OCI-LY7 (cell line): Measurements from ENCODE around the gene SMURF1. TPM values are rescaled to one million over a fixed set of nuclear protein-coding genes. Genes with fewer than 3 reads are reported as not detected.

Experiments
- BruUV-seq: library from RNA; stranded (reverse); fragments of 400-500 nt; replicated peaks from 2 replicates; lab custom pipeline; 2021; lab: Mats Ljungman, UMichigan
- CTCF ChIA-PET: fragments of 300-600 bp; sonication (Branson Sonifier 250); formaldehyde crosslinking; loops from one replicate; lab custom pipeline; 2022; ENCODE audit warnings: antibody characterized with exemption; ENCODE audit not compliant: unreplicated experiment; lab: Charles Lee
- POLR2A ChIA-PET: fragments of 300-600 bp; sonication (Branson Sonifier 250); formaldehyde crosslinking; loops from one replicate; lab custom pipeline; 2022; ENCODE audit warnings: antibody characterized with exemption; lab: Charles Lee
- DNase-seq: peaks from one replicate; pipeline ENCODE4 v3.0.0-alpha.2; 2015; ENCODE audit warnings: low spot score
- H2AFZ ChIP-seq: fragments of 200-600 bp; sonication (generic), shearing (Covaris generic); 2 replicates; pipeline ENCODE4 v1.6.1; 2014; ENCODE audit warnings: mild to moderate bottlenecking, antibody characterized with exemption, low read length, moderate library complexity
- H3K27ac ChIP-seq: fragments of 200-600 bp; sonication (generic); 2 replicates; pipeline ENCODE4 v1.5.1; 2014; ENCODE audit warnings: mixed run types, low read depth, mild to moderate bottlenecking, moderate library complexity, low read length, inconsistent platforms; ENCODE audit not compliant: poor library complexity, severe bottlenecking
- H3K36me3 ChIP-seq: fragments of 200-600 bp; sonication (generic); 2 replicates; pipeline ENCODE4 v1.6.1; 2014; ENCODE audit warnings: mild to moderate bottlenecking, antibody characterized with exemption, low read length, moderate library complexity, mixed read lengths; ENCODE audit not compliant: insufficient read depth
- H3K4me1 ChIP-seq: fragments of 200-600 bp; sonication (generic); 2 replicates; pipeline ENCODE4 v1.5.1; 2014; ENCODE audit warnings: mild to moderate bottlenecking, low read length; ENCODE audit not compliant: insufficient read depth, poor library complexity, severe bottlenecking
- H3K4me2 ChIP-seq: fragments of 200-600 bp; sonication (generic); 2 replicates; pipeline ENCODE4 v1.6.1; 2014; ENCODE audit warnings: mild to moderate bottlenecking, low read length
- H3K4me3 ChIP-seq: fragments of 200-600 bp; sonication (generic); 2 replicates; pipeline ENCODE4 v1.5.1; 2014; ENCODE audit warnings: mild to moderate bottlenecking, low read depth, low read length; ENCODE audit not compliant: poor library complexity, severe bottlenecking
- H3K79me2 ChIP-seq: fragments of 200-600 bp; sonication (generic); 2 replicates; pipeline ENCODE4 v1.6.1; 2016; ENCODE audit warnings: low read depth, mild to moderate bottlenecking, low read length, moderate library complexity, mixed read lengths; ENCODE audit not compliant: insufficient read depth
- H3K9me2 ChIP-seq: fragments of 200-600 bp; sonication (generic); 2 replicates; pipeline ENCODE4 v1.6.1; 2016; ENCODE audit warnings: mild to moderate bottlenecking, low read length, mixed read lengths; ENCODE audit not compliant: insufficient read depth
- H3K9me3 ChIP-seq: fragments of 200-600 bp; sonication (generic); 2 replicates; pipeline ENCODE4 v1.6.1; 2014; ENCODE audit warnings: mild to moderate bottlenecking, mixed run types, low read length, mixed read lengths
- H4K20me1 ChIP-seq: fragments of 200-600 bp; sonication (generic); 2 replicates; pipeline ENCODE4 v1.6.1; 2014; ENCODE audit warnings: mild to moderate bottlenecking, antibody characterized with exemption, low read length, moderate library complexity, mixed read lengths; ENCODE audit not compliant: insufficient read depth
- CTCF ChIP-seq: fragments of 200-600 bp; sonication (generic); conservative IDR thresholded peaks from 2 replicates; pipeline ENCODE4 v1.5.1; 2014; ENCODE audit warnings: mild to moderate bottlenecking, antibody characterized with exemption, low read length, moderate library complexity, mixed read lengths
- EZH2phosphoT487 ChIP-seq: fragments of 200-600 bp; sonication (generic); IDR thresholded peaks from 2 replicates; pipeline ENCODE4 v1.6.1; 2018; ENCODE audit warnings: low read depth, borderline replicate concordance, mild to moderate bottlenecking, mixed run types, antibody characterized with exemption, low read length, moderate library complexity, mixed read lengths
- intact Hi-C: fragments of 100-400 bp; cut with micrococcal nuclease; formaldehyde crosslinking; loops from one replicate; pipeline ENCODE4 v1.10.0; 2022; ENCODE audit not compliant: unreplicated experiment
- total RNA-seq, 2 experiments: library from RNA; depleted of rRNA in 1 of 2; stranded (reverse); fragments of >200 nt in 1 of 2; shearing (Covaris generic) in 1 of 2; gene quantifications; 2 replicates each; pipeline ENCODE4 v1.2.3, GENCODE V29; 2014 to 2022

Gene SMURF1
- total RNA-seq, 2 experiments from 2014 or later: 11.5 to 17.8 TPM

- Histone ChIP-seq H2AFZ (no peak overlapping the region), H3K9me2 (no peaks in the 10 kb centered on the region), H3K9me3 (no peaks in the 10 kb centered on the region), H3K4me3 (no peak overlapping the region), H3K27ac (no peak overlapping the region), H3K36me3 (peaks cover 94% of the 10 kb centered on the region), H3K4me1 (peaks cover 12% of the 10 kb centered on the region), H4K20me1 (no peaks in the 10 kb centered on the region), H3K79me2 (no peaks in the 10 kb centered on the region), H3K4me2 (no peak overlapping the region)
- ChIA-PET POLR2A (interaction anchor here (0.6 kb wide), 1 partner anchor 774 kb away, joined by 4 read pairs; no protein-coding TSS in a partner anchor), CTCF (no interaction called here)
- no peak for DNase-seq
- no TSS peak for BruUV-seq
- intact Hi-C loops: no loop called here
- TF ChIP-seq EZH2phosphoT487: no peak
Observed at GRCh38 chr7:99039384-99039891, 104.5 kb downstream of the SMURF1 start.

- Histone ChIP-seq H3K9me2 (no peaks in the 10 kb centered on the region), H3K79me2 (no peaks in the 10 kb centered on the region), H3K9me3 (no peaks in the 10 kb centered on the region), H3K27ac (no peak overlapping the region), H3K4me2 (no peak overlapping the region), H3K36me3 (peaks cover 94% of the 10 kb centered on the region), H3K4me3 (no peak overlapping the region), H4K20me1 (no peaks in the 10 kb centered on the region), H2AFZ (no peak overlapping the region), H3K4me1 (peaks cover 12% of the 10 kb centered on the region)
- ChIA-PET CTCF (no interaction called here), POLR2A (interaction anchor here (0.6 kb wide), 1 partner anchor 773 kb away, joined by 4 read pairs; no protein-coding TSS in a partner anchor)
- no TSS peak for BruUV-seq
- TF ChIP-seq CTCF: no peak
- no peak for TF ChIP-seq EZH2phosphoT487
- intact Hi-C loops: no loop called here
- no peak for DNase-seq
Observed at GRCh38 chr7:99038086-99038855, 105.6 kb downstream of the SMURF1 start.

GRCh38 chr7:99037327-99037940 lies 106.5 kb downstream of the SMURF1 start:
- no peak for DNase-seq
- H4K20me1 ChIP-seq: no peaks in the 10 kb centered on the region
- no peak overlapping the region for H3K27ac ChIP-seq
- no peaks in the 10 kb centered on the region for H3K79me2 ChIP-seq
- H3K9me2 ChIP-seq: no peaks in the 10 kb centered on the region
- H3K4me1 ChIP-seq: peaks cover 12% of the 10 kb centered on the region
- ChIA-PET CTCF (interaction anchor here (0.6 to 1.2 kb wide), 3 partner anchors 208 to 274 kb away, joined by 3 read pairs; no protein-coding TSS in a partner anchor), POLR2A (interaction anchor here (1.5 kb wide), 1 partner anchor 12 kb away, joined by 6 read pairs; no protein-coding TSS in a partner anchor)
- no TSS peak for BruUV-seq
- H3K9me3 ChIP-seq: no peaks in the 10 kb centered on the region
- H3K4me2 ChIP-seq: no peak overlapping the region
- intact Hi-C loops: no loop called here
- TF ChIP-seq EZH2phosphoT487 (no peak), CTCF (no peak)
- no peak overlapping the region for H3K4me3 ChIP-seq
- no peak overlapping the region for H2AFZ ChIP-seq
- peaks cover 93% of the 10 kb centered on the region for H3K36me3 ChIP-seq
